Measurements from ENCODE around the gene EFNB2.

- TF ChIP-seq CTCF (IDR thresholded peaks at IDR 0.05) (no peak), POLR2A (IDR thresholded peaks at IDR 0.05) (no peak)
Measured at GRCh38 chr13:106525865-106526264, 9.6 kb downstream of the EFNB2 start.
